Ovary (tissue), 3 donors: ENCODE measurements around the gene PBRM1.

Source experiments
- EP300 ChIP-seq: sonication (generic); formaldehyde crosslinking; IDR thresholded peaks from one replicate; pipeline ENCODE4 v1.6.1; 2017; ENCODE audit warnings: antibody characterized with exemption
- POLR2A ChIP-seq: fragments of 450-650 bp; IDR thresholded peaks from one replicate; pipeline ENCODE4 v1.6.1; 2017; ENCODE audit warnings: antibody characterized with exemption, mild to moderate bottlenecking, moderate library complexity
- TF ChIP-seq, protein P1 (sequence below), 3 donors: fragments of 450-650 bp in 2 of 3; fragments of 200-600 bp in 1 of 3; IDR thresholded peaks; one replicate each; pipeline versions ENCODE4 v1.5.1 to v1.8.0; 2016 to 2022; ENCODE audit warnings: antibody characterized with exemption in 3 of 3, mild to moderate bottlenecking in 1 of 3
- donor health status: DM: no; HTN: no; CAD: no.

DNA sequence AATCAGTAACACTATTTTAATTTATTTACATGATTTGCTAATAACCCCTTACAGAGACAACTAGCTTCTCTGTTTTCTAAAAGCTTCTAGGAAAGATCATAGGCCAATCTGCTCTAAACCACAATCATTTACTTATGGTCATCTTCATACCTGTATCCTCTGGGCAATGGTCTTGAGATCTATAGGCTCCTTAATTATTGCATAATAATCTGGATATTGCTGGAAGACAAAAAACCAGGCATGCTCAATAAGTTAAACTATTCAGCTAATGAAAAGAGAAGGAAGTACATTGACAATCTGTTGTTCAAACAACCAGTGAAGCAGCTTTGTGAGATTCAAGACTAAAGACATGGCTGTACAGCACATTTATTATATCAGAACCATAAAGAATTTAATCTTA is 34.1 kb downstream of the PBRM1 start:
- TF ChIP-seq POLR2A (no peak), EP300 (no peak)
- TF ChIP-seq, protein P1, sequence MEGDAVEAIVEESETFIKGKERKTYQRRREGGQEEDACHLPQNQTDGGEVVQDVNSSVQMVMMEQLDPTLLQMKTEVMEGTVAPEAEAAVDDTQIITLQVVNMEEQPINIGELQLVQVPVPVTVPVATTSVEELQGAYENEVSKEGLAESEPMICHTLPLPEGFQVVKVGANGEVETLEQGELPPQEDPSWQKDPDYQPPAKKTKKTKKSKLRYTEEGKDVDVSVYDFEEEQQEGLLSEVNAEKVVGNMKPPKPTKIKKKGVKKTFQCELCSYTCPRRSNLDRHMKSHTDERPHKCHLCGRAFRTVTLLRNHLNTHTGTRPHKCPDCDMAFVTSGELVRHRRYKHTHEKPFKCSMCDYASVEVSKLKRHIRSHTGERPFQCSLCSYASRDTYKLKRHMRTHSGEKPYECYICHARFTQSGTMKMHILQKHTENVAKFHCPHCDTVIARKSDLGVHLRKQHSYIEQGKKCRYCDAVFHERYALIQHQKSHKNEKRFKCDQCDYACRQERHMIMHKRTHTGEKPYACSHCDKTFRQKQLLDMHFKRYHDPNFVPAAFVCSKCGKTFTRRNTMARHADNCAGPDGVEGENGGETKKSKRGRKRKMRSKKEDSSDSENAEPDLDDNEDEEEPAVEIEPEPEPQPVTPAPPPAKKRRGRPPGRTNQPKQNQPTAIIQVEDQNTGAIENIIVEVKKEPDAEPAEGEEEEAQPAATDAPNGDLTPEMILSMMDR (IDR thresholded peaks at IDR 0.05), result no peak
